ENCODE data around the gene CNNM4.
"Not testable (repeated sequence)": the region's sequence is repeated elsewhere in the genome, so short reads cannot be mapped to it uniquely, and the experiment has no call there.

Gene CNNM4

GRCh38 chr2:96800061-96801004 lies 39.6 kb downstream of the CNNM4 start:
- H3K4me1 ChIP-seq = no peaks in the 10 kb centered on the region
- no peaks in the 10 kb centered on the region for H3K9me3 ChIP-seq
- DNase-seq = no peak
- peak overlapping the region; percentile 23 for H3K4me3 ChIP-seq (ENCODE audit: low read depth, low read length)
- no peak for TF ChIP-seq CTCF (IDR thresholded peaks at IDR 0.05; ENCODE audit: low read depth, low read length)
- H3K27me3 ChIP-seq = no peaks in the 10 kb centered on the region
- no peaks in the 10 kb centered on the region for H3K36me3 ChIP-seq

GRCh38 chr2:96801005-96801785 lies 40.5 kb downstream of the CNNM4 start:
- no peaks in the 10 kb centered on the region for H3K9me3 ChIP-seq
- no peaks in the 10 kb centered on the region for H3K27me3 ChIP-seq
- H3K4me1 ChIP-seq = no peaks in the 10 kb centered on the region
- no peaks in the 10 kb centered on the region for H3K36me3 ChIP-seq
- DNase-seq = peak; percentile 73
- peak; percentile 68 for TF ChIP-seq CTCF (IDR thresholded peaks at IDR 0.05; ENCODE audit: low read depth, low read length)
- peak overlapping the region; percentile 23 for H3K4me3 ChIP-seq (ENCODE audit: low read depth, low read length)

- Histone ChIP-seq H3K36me3 (no peaks in the 10 kb centered on the region), H3K9me3 (no peaks in the 10 kb centered on the region), H3K27me3 (no peaks in the 10 kb centered on the region), H3K4me3 (ENCODE audit: low read depth, low read length) (no peak overlapping the region), H3K4me1 (no peaks in the 10 kb centered on the region)
- DNase-seq = no peak
- no peak for TF ChIP-seq CTCF (IDR thresholded peaks at IDR 0.05; ENCODE audit: low read depth, low read length)
Observed at GRCh38 chr2:96801786-96802595, 41.3 kb downstream of the CNNM4 start.

- H3K36me3 ChIP-seq = no peaks in the 10 kb centered on the region
- no peaks in the 10 kb centered on the region for H3K4me1 ChIP-seq
- H3K9me3 ChIP-seq = no peaks in the 10 kb centered on the region
- no peak for TF ChIP-seq CTCF (IDR thresholded peaks at IDR 0.05; ENCODE audit: low read depth, low read length)
- DNase-seq = no peak
- no peaks in the 10 kb centered on the region for H3K27me3 ChIP-seq
- H3K4me3 ChIP-seq (ENCODE audit: low read depth, low read length) = no peak overlapping the region
Observed at GRCh38 chr2:96802721-96803120, 42.0 kb downstream of the CNNM4 start.

- H3K36me3 ChIP-seq = no peaks in the 10 kb centered on the region
- H3K4me3 ChIP-seq (ENCODE audit: low read depth, low read length) = no peak overlapping the region
- H3K27me3 ChIP-seq = no peaks in the 10 kb centered on the region
- TF ChIP-seq CTCF (IDR thresholded peaks at IDR 0.05; ENCODE audit: low read depth, low read length) = no peak
- DNase-seq = no peak
- no peaks in the 10 kb centered on the region for H3K9me3 ChIP-seq
- no peaks in the 10 kb centered on the region for H3K4me1 ChIP-seq
Observed at GRCh38 chr2:96804986-96805385, 44.3 kb downstream of the CNNM4 start.

- not testable (repeated sequence) for H3K4me1 ChIP-seq; DNase-seq; H3K4me3 ChIP-seq (ENCODE audit: low read depth, low read length); H3K9me3 ChIP-seq; H3K27me3 ChIP-seq; H3K36me3 ChIP-seq
Observed at GRCh38 chr2:96805946-96806345, 45.2 kb downstream of the CNNM4 start.
